Measurements from ENCODE around the gene TMEM183A.

- TF ChIP-seq POLR2AphosphoS5 (IDR thresholded peaks at IDR 0.05; ENCODE audit: borderline replicate concordance, low read depth, low read length) (no peak), EZH2 (IDR thresholded peaks at IDR 0.05) (no peak)
Measured at GRCh38 chr1:202972046-202972445, 35.1 kb upstream of the TMEM183A start.

All from SK-N-MC (cell line).